CD1c-positive myeloid dendritic cell (primary cell): Measurements from ENCODE around the gene CD19.
"Not testable (repeated sequence)": the region's sequence is repeated elsewhere in the genome, so short reads cannot be mapped to it uniquely, and the experiment has no call there.

Source experiments
- DNase-seq: peaks from one replicate; pipeline ENCODE4 v3.0.0-alpha.2; 2016; ENCODE audit errors: extremely low spot score

The CD19 gene

DNA sequence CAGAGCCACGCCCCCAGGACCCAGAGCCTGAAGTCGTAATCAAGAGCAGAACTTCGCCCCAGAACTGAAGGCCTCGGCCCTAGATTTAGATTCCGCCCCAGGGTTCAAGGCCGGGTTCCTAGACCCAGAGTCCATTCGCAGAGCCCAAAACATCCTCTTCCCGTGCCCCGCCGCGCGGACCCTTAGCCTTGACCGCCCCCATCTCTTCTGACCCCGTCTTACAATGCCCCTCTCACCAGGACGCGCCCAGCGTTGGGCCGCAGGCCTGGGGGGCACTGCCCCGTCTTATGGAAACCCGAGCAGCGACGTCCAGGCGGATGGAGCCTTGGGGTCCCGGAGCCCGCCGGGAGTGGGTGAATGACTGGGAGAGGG, 5.0 kb downstream of the CD19 start:
- no peak for DNase-seq

DNA sequence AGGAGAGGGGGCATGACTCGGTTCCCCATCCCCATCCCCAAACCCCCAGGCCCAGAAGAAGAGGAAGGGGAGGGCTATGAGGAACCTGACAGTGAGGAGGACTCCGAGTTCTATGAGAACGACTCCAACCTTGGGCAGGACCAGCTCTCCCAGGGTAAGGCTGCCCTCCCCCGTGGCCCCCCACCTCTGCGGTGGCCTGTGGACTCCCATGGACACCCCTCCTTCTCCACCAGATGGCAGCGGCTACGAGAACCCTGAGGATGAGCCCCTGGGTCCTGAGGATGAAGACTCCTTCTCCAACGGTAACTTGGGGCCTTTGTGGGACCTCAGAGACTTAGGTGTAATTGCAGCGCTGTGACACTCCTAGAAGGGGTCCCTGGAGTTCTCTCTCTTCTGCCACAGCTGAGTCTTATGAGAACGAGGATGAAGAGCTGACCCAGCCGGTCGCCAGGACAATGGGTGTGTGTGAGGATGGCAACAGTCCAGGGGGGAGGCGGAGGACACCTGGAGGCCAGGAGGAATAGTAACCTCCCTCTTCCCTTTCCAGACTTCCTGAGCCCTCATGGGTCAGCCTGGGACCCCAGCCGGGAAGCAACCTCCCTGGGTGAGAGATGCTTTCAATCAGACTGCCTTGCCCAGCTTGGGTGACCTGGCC, 5.6 kb downstream of the CD19 start:
- DNase-seq = no peak

DNA sequence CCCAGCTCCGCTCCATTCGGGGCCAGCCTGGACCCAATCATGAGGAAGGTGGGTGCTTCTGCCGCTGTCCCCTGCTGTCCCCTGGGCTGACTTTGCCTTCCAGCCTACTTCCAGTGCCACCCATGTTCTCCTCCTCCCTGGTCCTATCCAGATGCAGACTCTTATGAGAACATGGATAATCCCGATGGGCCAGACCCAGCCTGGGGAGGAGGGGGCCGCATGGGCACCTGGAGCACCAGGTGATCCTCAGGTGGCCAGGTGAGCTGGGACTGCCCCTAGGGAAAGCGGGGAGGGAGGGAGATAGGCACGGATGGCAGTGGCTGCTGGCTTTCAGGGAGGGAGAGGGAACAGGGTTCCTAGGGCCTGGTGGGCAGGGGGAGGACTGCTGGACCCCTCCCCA, 7.0 kb downstream of the CD19 start:
- DNase-seq = no peak

DNA sequence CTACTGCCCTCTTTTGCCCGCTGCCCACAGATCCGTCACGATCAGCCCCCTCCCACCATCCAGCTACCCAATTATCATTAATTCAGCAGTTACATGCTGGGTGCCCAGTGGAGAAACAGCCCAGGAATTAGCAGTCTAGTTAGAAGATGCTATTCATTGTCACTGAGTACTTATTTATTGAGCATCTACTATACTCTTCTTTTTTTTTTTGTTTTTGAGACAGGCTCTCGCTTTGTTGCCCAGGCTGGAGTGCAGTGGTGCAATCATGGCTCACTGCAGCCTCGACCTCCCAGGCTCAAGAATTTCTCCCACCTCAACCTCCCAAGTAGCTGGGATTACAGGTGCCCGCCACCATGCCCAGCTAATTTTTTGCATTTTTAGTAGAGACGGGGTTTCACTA, 8.1 kb downstream of the CD19 start:
- not testable (repeated sequence) for DNase-seq

DNA sequence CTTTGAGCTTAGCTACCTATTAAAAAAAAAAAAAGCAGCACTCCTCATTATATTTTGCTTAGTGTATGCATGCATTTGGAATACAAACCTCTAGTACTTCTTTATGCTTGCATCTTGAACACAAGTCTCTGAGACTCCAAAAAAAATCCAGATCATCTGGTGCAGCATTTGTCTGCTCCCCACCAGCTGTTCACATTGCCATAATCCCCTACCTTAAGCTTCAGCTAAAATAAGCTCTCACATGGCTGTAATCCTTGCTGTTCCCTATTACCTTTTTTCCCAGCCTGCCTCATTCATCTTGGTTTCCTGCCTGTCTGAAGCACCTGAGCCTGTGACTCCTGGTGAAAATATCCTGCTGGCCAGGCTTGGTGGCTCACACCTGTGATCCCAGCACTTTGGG, 11.5 kb downstream of the CD19 start:
- no peak for DNase-seq

DNA sequence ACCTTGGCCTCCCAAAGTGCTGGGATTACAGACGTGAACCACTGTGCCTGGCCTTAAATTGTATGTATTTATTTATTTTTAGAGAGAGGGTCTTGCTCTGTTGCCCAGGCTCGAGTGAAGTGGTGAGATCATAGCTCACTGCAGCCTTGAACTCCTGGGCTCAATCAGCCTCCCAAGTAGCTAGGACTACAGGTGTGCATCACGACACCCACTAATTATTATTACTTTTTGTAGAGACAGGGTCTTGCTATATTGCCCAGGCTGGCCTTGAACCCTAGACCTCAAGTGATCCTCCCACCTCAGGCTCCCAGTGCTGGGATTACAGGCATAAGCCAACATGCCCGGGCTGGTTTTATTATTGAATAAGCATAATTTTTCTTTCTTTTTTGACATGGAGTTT, 14.9 kb downstream of the CD19 start:
- DNase-seq = no peak

DNA sequence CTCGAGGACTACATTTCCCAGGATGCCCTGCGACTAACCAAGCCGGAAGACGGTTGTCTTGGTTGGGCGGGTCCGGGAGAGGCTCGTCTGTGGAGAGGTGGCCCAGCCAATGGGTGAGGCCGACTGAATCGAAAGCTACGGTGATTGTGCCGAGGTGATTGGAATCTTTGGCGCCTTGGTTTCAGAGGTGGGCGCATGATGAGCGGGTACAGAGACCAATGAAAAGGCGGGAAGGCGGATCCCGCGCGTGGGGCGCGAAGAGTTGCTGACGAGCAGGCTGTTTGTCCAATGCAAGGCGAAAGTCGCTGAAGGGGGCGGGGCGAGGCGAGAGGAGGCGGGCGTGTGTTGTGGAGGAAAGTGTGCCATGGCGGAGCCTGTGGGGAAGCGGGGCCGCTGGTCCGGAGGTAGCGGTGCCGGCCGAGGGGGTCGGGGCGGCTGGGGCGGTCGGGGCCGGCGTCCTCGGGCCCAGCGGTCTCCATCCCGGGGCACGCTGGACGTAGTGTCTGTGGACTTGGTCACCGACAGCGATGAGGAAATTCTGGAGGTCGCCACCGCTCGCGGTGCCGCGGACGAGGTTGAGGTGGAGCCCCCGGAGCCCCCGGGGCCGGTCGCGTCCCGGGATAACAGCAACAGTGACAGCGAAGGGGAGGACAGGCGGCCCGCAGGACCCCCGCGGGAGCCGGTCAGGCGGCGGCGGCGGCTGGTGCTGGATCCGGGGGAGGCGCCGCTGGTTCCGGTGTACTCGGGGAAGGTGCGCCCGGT, 19.1 kb downstream of the CD19 start, which contains the start of gene NFATC2IP:
NFATC2IP (plus strand) TSS at position 290 of the 762 bp plus-strand sequence; CDS start at position 365, 75 bp downstream.
- peak; percentile 100 for DNase-seq

DNA sequence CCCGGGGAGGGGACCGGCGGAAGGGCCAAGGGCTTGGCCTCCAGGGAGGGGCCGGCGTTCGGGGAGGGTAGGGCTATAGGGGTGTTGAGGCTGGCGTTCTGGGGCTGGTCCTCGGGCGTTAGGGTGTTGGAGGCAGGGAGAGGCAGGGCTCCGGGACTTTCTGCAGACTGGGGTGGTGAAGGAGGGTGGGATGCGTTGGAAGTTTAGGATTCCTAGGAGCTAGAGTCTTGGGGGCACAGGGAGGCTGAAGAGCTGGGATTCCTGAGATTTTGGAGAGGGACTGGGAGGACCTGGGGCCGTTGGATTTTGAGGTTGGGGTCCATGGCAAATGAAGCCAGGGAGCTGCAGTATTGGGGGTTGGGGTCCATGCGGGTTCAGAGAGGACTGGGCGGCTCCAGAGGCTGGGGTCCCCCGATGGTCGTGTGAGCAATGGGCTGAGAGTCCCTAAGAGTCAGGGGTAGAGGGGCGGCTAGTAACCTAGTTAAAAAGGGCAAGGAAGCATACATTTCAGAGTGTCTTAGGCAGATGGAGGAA, 19.7 kb downstream of the CD19 start:
- peak; percentile 45 for DNase-seq

DNA sequence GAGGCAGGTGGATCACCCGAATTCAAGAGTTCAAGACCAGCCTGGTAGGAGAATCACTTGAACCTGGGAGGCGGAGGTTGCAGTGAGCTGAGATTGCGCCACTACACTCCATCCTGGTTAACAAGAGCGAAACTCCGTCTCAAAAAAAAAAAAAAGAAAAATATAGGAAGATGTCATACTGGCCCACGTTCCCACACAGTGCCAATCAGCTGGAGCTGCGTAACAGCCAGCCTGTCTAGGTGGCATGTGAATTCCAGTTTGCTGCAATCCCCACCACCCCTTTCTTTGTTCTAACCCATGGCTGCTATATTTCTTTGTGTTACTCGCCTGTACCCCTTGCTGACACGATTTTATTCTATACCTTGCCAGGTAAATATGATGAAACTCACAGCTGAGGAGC, 26.4 kb downstream of the CD19 start:
- no peak for DNase-seq

DNA sequence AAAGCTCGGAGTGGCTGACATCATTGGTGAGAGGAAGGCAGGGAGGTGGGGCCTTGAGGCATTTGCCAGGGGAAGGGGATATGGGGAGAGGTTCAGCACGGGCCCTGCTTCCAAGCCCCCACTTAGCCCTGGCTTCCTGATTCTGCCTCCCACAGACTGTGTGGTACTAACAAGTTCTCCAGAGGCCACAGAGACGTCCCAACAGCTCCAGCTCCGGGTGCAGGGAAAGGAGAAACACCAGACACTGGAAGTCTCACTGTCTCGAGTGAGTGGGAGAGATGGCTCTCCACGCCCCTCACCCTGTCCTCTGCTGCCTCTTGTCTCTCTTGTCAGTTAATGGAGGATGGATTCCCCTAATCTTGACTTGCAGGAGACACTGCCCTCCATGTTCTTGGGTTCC, 27.1 kb downstream of the CD19 start:
- peak; percentile 31 for DNase-seq

DNA sequence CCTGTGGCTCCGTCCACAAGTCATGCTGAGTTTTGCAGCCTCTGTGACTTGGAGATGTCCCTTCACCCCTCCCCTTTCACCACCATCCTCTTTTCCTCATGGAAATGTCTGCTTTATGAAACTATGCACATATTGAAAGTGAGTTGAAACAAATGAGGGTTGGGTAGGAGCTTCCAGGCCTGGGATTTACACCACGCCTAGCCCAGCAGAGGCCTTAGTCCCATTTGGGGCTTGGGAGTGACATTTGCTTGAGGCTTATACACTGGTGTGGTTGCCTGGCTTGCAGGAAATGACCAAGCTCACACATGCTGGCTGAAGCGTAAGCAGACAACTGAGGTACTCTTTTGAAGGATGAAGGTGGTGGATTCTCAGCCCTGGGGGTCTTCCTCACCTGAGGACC, 32.3 kb downstream of the CD19 start:
- DNase-seq = no peak

DNA sequence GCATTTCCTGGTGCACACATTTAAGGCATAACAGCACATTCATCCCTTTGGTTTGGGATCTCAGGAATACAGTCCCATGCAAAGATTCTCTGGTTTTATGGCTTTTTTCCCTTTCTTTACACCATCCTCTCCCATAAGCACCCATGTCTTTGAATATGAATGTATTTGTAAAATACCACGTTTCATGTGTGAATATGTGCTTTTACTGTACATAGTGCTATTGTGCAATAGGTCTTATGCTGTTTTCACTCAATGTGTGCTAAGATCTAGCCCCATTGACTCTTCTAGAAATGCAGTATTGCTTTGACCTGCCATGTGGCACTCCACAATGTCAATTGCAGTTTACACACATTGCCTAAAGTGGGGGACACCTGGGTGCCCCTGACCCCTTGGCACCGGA, 32.7 kb downstream of the CD19 start:
- no peak for DNase-seq

DNA sequence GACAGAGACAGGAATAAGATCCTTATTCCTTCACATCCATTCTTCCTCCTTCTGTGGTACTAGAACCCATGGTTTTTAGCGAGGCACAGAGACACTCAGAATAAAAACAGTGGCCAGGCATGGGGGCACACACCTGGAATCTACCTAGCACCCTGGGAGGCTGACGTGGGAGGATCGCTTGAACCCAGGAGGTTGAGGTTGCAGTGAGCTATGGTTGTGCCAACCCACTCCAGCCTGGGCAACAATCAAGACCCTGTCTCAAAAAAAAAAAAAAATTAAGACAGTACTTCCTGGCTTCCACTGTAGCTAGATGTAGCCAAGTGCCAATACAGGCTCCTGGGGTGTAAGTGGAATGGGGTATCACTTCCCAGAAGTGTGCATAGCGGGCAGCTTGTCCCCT, 35.4 kb downstream of the CD19 start:
- DNase-seq = no peak

DNA sequence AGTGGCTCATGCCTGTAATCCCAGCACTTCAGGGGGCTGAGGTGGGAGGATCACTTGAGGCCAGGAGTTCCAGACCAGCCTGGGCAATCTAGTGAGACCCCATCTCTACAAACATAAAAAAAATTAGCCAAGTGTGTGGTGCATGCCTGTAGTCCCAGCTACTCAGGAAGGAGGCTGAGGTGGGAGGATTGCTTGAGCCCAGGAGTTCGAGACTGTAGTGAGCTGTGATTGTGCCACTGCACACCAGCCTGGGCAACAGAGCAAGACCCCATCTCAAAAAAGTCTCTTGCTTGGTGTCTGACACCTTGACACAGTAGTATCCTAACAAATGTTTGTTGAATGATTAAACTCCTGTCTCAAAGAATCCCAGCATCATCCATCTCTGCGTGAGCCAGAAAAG, 37.9 kb downstream of the CD19 start:
- not testable (repeated sequence) for DNase-seq

DNA sequence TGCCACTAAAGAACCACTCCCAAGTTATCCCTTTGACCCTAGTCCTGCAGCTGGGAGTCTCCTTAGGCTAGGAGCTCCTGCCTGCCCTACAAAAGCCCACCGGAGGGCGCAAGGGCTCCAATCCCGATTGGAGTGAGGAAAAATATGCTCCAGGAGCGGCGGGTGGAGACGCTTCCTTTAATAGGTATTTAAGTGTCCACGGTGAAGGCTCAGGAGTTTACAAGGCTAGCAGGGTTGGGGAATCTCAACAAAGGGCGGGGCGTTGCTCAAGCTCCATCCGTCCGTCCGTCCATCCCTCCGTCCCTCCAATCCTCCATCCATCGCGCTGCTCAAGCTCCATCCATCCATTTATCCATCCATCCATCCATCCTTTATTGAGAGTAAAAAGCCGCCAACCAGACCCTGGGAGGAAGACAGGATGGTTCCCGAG, 42.3 kb downstream of the CD19 start:
- peak; percentile 36 for DNase-seq

DNA sequence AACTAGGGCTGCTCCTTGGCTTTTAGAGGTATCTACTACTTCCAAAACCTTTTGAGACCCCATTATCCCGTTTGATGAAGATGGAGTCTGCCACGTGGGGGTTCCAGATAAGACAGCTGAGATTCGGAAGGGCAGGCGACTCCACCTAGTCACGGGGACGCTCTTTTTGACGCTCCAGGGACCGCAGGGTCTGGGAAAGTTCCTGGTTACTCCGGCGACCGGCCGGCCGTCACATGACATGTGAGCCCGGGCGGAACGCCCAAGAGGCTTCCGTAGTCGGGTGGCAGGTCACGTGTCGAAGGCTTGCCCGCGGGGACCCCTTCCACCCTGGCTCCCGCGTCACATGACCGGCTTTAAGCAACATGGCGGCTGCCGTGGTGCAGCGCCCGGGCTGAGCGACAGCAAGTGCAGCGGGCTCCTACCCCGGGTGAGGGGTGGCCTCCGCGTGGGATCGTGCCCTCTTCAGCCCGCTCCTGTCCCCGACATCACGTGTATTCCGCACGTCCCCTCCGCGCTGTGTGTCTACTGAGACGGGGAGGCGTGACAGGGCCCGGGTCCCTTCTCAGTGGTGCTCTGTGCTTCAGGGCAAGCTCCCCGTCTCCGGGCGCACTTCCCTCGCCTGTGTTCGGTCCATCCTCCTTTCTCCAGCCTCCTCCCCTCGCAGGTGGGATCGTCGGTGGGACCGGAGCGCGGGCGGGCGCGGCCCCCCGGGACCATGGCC, 42.8 kb downstream of the CD19 start, which contains the start of gene SPNS1:
SPNS1 (plus strand) TSS at position 342 of the 721 bp plus-strand sequence; CDS start at position 716, 374 bp downstream.
- peak; percentile 97 for DNase-seq

DNA sequence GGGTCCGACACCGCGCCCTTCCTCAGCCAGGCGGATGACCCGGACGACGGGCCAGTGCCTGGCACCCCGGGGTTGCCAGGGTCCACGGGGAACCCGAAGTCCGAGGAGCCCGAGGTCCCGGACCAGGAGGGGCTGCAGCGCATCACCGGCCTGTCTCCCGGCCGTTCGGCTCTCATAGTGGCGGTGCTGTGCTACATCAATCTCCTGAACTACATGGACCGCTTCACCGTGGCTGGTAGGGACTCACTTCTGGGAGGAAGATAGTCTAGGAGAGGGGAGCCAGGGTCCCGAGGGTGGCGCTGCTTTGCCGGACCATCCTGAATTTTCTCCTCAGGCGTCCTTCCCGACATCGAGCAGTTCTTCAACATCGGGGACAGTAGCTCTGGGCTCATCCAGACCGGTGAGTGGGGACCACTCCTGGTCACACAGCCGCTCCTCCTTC, 43.4 kb downstream of the CD19 start:
- DNase-seq = no peak

DNA sequence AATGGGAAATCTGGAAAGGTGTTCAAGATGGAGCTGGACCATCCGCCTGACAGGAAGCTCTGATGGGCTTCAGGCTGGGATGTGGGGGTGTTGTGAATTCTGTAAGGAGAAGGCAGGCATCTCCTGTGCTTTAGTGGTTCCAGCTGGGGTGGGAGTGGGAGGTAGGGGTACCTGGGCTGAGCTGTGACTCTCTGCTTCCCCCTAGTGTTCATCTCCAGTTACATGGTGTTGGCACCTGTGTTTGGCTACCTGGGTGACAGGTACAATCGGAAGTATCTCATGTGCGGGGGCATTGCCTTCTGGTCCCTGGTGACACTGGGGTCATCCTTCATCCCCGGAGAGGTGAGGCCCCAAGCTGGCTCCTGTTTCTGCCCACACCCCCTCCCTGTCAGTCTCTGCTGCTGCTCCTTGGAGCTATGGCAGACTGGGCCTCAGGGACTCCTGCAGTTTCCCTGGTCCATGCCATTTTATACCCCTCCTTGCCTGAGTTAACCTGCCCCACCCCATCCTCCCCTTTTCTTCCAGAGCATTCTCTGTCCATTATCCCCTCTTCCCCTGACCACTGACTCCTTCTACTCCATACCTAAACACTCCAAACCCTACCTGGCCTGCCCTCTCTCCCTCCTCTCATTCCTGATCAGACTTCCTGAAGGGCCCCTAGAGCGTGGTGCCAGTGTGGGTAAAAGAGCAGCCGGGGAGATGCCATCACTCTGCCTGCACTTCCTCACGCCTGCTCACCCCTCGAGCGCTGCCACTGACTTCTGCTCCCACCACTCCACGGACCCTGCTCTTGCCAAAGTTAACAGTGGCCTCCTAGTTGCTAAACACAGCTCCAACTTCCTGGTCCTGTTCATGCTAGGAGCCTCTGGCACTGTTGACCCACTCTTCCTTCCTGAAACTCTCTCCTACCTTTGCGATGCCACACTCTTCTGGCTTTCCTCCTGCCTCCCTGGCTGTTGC, 46.2 kb downstream of the CD19 start:
- no peak for DNase-seq

DNA sequence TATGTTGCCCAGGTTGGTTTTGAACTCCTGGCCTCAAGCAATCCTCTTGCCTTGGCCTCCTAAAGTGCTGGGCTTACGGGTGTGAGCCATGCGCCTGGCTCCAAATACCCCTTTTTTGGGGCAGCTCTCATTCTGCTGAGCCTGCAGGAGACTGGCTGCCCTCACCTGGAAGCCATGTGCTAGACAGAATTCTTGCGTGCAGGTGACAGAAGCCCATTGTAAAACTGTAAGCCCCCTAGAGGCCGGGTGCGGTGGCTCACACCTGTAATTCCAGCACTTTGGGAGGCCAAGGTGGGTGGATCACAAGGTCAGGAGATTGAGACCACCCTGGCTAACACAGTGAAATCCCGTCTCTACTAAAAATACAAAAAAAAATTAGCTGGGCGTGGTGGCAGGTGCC, 48.6 kb downstream of the CD19 start:
- DNase-seq = not testable (repeated sequence)

DNA sequence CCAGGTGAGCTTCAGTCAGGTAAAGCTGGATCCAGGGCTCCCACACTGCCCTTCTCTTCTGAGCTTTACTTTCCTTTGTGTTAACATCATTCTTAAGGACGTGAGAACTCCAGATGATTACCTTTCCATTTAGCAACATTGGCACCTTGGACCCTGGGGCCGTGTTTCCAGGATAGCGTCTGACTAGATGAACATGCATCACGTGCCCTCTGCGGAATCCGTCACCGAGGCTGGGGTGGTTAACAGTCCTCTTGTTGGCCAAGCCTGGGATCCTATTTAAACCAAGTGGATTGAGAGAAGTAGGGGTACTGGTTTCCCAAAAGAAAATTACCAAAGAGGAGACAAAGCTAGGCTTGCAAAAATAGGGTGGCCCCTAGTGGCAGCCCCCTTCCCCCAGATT, 49.2 kb downstream of the CD19 start:
- no peak for DNase-seq

DNA sequence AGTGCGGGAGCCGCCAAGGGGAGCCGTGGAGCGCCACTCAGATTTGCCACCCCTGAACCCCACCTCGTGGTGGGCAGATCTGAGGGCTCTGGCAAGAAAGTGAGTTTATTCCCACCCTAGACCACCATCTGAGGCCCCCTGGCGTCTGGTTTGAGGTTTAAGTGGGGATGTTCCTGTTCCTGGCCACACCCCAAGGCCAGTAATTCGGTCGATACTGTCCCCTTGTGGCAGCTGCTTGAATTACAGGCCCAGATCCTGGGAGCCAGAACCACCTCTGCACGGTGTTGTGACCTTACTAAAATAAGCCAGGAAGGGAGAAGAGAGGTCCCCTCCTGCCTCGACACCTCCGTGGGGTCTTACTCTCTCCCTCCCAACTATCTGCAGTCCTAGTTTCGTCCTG, 49.7 kb downstream of the CD19 start:
- peak; percentile 74 for DNase-seq
